Hepatic stellate cell (primary cell): ENCODE measurements around the gene XYLT1.

ENCODE experiments used
- DNase-seq: peaks from one replicate; pipeline ENCODE4 v3.0.0; 2011; ENCODE audit warnings: low spot score

XYLT1 gene

DNA sequence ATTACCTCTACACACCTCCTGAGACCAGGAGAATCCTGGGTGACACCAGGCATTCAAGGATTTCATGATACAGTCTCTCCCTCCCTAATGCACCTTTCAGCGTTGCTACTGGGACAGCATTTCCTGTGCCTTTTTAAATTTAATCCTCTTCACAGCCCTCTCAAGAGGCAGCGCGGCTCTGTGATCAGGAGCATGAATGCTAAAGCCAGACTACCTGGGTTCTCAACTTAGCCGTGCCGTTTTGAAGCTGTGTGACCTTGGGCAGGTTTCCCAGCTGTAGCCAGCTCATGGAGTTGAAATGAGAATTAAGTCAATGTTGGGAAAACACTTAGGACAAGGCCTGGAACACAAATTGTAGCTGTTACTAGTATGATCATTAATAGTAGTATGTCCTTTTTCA, 191.8 kb downstream of the XYLT1 start:
- DNase-seq: no peak

DNA sequence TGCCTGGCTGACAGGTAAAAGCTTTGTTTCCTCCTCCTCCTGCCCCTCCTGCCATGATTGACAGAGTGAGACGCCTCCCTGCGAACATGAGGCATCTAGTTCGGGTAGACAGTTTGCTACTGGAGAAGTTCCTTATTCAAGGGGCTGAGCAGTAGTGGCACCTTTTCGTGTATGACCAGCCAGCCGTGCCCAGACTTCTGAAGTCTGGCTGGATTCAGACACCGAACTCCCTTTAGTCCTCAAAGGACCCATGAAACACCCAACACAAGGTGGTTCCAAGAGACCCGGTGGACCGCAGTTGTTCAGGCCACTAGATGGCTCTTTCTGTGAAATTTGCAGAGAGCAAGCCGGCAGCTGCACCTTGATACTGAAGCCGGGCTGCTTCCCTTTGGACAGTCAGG, 192.8 kb downstream of the XYLT1 start:
- DNase-seq: peak; percentile 29

DNA sequence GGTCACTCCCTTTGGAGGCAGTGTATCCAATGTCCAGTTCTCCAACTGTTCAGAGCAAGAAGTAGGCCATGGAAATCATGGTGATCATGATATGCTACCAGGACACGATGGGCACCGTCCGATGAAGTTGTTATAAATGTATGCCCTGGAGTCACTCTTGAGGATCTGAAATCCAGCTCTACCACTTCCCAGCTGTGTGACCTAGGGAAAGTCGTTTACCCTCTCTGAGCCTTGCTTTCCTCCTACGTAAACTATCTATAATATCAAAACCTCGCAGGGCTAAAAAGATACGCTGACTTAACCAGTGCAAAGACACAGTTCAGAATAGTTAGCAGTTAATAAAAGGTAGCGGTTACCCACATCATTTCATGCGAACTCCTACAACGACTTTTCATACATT, 194.2 kb downstream of the XYLT1 start:
- DNase-seq: no peak

DNA sequence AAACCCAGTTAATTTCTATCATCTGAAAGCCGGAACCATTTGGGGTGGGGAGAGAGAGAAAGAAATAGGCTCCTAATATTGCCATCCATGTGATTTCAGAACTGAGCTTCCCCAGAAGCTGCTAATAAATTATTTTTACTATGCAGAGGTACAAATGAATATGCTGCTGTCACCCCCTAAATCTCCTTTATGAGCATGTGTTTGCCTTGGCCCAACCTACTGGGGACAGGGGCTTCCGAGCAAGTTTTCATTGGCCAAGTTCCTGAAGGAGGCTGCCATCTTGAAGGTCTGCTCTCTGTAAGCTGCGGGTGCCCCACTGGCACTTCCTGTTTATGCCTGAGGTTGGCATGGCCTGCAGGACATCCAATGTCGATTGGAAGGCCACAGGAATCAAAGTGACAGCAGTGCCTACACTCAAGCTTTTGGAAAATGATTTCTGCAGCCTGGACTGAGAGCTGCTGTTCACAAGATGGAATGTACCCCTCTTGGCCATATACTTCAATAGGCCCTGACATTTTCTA, 194.7 kb downstream of the XYLT1 start:
- DNase-seq: no peak

DNA sequence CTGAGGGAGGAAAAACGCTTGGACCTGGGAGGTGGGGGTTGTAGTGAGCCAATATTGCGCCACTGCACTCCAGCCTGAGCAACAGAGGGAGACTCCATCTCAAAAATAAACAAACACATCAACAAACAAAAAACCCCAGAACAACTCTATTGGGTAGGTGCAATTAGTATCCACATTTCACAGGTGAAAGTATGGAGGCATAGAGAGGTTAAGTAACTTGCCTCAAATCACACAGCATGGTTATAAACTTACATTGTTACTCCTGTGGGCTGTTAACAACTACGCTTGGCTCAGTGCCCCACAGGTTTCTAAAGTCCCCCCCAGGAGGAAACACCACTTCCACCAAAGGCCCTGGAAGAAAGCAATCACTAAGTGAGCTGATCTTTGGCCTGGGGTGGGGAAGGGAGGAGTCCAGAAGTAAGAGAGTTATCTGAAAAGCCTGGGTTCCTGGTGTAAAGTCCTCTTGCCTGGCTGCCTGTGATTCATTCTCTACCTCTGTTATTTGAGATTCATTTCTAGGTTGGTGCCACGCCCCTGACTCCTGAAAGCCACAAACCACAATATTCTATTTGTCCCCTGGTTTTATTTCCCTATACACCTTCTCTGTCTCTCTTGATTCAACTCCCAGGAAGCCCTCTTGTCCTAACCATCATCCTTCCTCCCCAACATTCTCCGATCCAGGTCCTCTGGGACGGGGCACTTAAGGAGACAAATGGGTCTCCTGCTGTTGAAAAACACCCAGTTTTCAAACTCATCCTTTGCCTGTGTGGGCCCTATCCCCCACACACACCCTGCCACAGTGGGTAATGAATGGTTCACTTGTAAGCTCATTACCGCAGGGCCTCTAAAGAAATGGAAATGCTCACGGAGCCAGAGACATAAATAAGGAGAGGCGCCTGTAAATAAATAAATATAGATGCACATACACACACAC, 195.4 kb downstream of the XYLT1 start:
- no peak for DNase-seq

- DNase-seq: peak; percentile 80
Observed at GRCh38 chr16:17273142-17273561, 197.6 kb downstream of the XYLT1 start.

GRCh38 chr16:17272716-17273115, 198.0 kb downstream of the XYLT1 start:
- no peak for DNase-seq

- no peak for DNase-seq
Observed at GRCh38 chr16:17271687-17272086, 199.1 kb downstream of the XYLT1 start.

DNA sequence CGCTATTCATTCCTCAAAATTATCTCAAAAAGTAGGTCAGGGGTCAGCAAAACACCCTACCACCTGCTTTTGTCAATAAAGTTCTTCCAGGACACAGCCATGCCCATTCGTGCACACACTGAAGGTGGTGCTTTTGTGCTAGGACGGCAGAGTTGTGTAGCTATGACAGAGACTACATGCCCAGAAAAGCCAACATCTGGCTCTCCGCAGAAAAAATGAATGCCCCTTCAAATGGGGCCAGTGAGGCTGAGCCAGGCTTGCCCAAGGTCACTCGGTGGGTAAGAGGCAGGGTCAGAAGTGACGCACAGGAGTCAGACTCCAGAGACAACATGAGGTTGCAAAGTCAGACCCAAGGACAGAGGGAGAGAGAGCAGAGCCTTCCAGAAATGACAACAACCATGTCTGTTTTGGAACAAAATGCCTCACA, 200.1 kb downstream of the XYLT1 start:
- no peak for DNase-seq

GRCh38 chr16:17270111-17270510, 200.6 kb downstream of the XYLT1 start:
- no peak for DNase-seq

- DNase-seq: no peak
Observed at GRCh38 chr16:17269439-17269838, 201.3 kb downstream of the XYLT1 start.

- DNase-seq: no peak
Observed at GRCh38 chr16:17266608-17267313, 204.0 kb downstream of the XYLT1 start.

- DNase-seq: no peak
Observed at GRCh38 chr16:17265154-17265553, 205.6 kb downstream of the XYLT1 start.

- DNase-seq: no peak
Observed at GRCh38 chr16:17261197-17261858, 209.4 kb downstream of the XYLT1 start.

- DNase-seq: no peak
Observed at GRCh38 chr16:17260276-17260849, 210.4 kb downstream of the XYLT1 start.

GRCh38 chr16:17259751-17260270, 210.9 kb downstream of the XYLT1 start:
- DNase-seq: no peak

DNA sequence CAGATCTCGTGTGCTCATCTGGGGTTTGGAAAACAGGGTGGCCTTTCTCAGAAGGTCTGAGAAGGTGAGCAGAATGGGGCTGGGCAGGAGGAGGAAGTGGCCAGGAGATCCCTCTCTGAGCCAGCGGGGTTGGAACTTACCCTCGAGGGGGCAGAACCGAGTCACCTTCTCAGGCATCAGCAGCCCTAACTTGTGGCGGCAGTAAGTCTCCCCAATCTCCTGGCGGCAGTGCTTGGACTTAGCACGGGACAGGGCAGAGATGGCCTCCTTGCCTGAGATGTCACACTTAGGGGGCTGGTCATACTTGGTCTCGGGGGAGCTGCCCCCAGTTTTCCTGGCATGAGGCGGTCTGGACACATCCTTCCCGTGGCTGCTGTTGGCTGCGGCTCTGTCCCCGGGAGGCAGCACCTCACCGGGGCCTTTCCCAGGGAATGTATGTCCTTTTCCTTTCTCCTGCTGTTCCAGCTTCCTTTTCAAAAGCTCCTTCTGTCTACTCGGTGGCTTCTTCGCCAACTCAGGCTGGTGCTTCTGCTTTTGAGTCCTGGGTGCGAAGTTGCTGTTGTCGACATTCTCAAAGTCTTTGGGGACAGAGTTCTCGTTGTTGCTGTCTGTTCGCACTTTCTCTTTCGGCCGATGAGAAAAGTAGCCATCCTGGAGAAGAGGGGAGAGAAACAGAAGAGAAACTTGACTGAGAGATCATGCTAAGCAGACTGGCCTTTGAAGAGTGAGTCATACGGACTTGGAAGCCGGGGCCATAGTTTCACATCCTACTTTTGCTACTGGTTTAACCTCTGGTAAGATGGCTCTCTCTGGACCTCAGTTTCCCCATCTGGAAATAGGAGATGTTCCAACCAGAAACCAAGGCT, 211.7 kb downstream of the XYLT1 start:
- no peak for DNase-seq

DNA sequence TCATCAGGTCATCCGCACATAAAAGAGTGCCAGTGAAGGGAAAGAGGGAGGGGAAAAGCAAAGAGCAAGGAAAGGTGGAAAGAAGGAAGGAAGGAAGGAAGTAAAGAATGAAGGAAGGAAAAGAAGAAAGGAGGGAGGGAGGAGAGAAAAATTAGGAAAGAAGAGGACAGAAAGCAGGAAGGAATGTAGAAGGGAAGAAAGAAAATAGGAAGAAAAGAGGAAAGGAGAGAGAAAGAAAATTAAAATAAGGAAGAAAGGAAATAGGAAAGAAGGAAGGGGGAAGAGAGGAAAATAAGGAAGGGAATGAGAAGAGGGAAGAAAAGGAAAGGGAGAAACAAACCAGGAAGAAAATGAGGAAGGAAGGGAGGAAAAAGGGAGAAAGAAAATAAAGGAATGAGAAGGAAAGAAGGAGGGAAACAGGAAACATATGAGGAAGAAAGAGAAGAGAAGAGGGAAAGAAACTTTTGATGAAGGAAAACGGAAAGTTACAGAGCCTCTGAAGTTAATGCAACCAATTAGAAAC, 212.6 kb downstream of the XYLT1 start:
- no peak for DNase-seq

DNA sequence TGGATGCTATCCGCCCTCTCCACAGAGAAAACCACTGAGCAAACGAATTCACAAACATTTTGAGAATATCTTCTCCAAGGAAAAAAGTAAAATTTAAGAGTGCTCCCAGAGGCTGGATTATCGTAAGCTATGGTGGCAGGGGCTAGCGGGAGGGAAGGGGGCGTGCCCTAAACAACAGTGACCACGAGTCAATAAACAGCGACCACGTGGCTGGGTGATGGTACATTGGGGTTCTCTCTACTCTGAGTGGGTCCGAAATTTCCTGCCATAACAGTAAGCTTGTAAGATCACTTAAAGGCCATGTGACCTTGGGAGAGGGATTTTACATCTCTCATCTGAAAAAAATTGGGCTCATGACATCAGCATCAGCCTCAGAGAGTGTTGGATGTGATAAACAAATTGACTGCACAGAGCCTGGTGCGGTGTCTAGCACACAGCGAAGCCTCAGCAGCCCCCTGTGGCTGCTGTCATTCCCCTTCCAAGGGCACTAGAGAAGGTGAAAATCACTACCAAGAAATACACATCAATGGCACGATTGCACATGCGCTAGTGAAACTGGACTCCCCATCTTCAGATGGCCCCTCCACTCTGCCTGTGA, 213.2 kb downstream of the XYLT1 start:
- DNase-seq: no peak

GRCh38 chr16:17252701-17253100, 218.1 kb downstream of the XYLT1 start:
- DNase-seq: no peak
